Type B pancreatic cell (in vitro differentiated cells): ENCODE data around the gene MRPL34. TPM values are rescaled to one million over a fixed set of nuclear protein-coding genes. Genes with fewer than 3 reads are reported as not detected.

Experiments
- DNase-seq: peaks from one replicate; pipeline ENCODE4 v3.0.0; 2021; ENCODE audit warnings: mixed read lengths; ENCODE audit not compliant: unreplicated experiment; ENCODE audit errors: extremely low spot score
- H3K27ac Mint-ChIP-seq: 2 replicates; pipeline ENCODE4 v1.8.0; 2021; ENCODE audit warnings: mild to moderate bottlenecking, mixed read lengths
- H3K27me3 Mint-ChIP-seq: 2 replicates; pipeline ENCODE4 v1.8.0; 2021; ENCODE audit warnings: mixed read lengths
- H3K36me3 Mint-ChIP-seq: 2 replicates; pipeline ENCODE4 v1.8.0; 2021; ENCODE audit warnings: mixed read lengths
- H3K4me1 Mint-ChIP-seq: one replicate; pipeline ENCODE4 v1.8.0; 2021; ENCODE audit warnings: mixed read lengths; ENCODE audit not compliant: unreplicated experiment
- H3K4me3 Mint-ChIP-seq: 2 replicates; pipeline ENCODE4 v1.8.0; 2021; ENCODE audit warnings: mild to moderate bottlenecking, mixed read lengths
- H3K9me3 Mint-ChIP-seq: 2 replicates; pipeline ENCODE4 v1.8.0; 2021; ENCODE audit warnings: mixed read lengths
- total RNA-seq: library from RNA; stranded (reverse); gene quantifications from 2 replicates; pipeline ENCODE4 v1.2.1, GENCODE V29; 2021; ENCODE audit warnings: low replicate concordance
- TF ChIP-seq, protein P1 (sequence below): fragments of 200-600 bp; sonication (generic); conservative IDR thresholded peaks from 2 replicates; pipeline ENCODE4 v1.5.0; 2021; ENCODE audit warnings: antibody characterized with exemption, mild to moderate bottlenecking

MRPL34 gene
- total RNA-seq, 1 donor from 2014 or later, result 79.2 TPM

DNA sequence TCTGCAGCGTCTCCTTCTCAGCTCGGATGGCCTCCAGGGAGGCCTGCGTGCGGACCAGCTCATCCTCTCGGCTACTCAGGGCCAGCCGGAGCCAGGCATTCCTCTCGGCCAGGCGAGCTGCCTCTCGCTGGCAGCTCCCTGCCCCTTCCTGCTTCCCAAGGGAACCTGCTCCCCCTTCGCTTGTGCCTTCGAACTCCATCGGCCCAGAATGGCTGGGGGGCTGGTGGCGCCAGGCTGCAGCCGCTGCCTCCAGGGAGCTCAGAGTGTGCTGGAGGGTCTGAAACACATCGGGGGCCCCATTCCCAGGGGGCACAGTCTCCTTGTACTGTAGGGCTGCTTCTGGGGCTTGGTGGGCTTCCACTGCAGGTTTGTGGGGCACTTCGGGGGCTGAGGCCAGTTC lies 43.1 kb upstream of the MRPL34 start:
- Mint-ChIP-seq H3K4me1 (peaks cover 17% of the 10 kb centered on the region), H3K9me3 (peaks cover 6% of the 10 kb centered on the region), H3K36me3 (peaks cover 4% of the 10 kb centered on the region), H3K4me3 (no peak overlapping the region), H3K27ac (no peak overlapping the region), H3K27me3 (peaks cover 6% of the 10 kb centered on the region)
- TF ChIP-seq, protein P1, sequence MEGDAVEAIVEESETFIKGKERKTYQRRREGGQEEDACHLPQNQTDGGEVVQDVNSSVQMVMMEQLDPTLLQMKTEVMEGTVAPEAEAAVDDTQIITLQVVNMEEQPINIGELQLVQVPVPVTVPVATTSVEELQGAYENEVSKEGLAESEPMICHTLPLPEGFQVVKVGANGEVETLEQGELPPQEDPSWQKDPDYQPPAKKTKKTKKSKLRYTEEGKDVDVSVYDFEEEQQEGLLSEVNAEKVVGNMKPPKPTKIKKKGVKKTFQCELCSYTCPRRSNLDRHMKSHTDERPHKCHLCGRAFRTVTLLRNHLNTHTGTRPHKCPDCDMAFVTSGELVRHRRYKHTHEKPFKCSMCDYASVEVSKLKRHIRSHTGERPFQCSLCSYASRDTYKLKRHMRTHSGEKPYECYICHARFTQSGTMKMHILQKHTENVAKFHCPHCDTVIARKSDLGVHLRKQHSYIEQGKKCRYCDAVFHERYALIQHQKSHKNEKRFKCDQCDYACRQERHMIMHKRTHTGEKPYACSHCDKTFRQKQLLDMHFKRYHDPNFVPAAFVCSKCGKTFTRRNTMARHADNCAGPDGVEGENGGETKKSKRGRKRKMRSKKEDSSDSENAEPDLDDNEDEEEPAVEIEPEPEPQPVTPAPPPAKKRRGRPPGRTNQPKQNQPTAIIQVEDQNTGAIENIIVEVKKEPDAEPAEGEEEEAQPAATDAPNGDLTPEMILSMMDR, result no peak
- no peak for DNase-seq

DNA sequence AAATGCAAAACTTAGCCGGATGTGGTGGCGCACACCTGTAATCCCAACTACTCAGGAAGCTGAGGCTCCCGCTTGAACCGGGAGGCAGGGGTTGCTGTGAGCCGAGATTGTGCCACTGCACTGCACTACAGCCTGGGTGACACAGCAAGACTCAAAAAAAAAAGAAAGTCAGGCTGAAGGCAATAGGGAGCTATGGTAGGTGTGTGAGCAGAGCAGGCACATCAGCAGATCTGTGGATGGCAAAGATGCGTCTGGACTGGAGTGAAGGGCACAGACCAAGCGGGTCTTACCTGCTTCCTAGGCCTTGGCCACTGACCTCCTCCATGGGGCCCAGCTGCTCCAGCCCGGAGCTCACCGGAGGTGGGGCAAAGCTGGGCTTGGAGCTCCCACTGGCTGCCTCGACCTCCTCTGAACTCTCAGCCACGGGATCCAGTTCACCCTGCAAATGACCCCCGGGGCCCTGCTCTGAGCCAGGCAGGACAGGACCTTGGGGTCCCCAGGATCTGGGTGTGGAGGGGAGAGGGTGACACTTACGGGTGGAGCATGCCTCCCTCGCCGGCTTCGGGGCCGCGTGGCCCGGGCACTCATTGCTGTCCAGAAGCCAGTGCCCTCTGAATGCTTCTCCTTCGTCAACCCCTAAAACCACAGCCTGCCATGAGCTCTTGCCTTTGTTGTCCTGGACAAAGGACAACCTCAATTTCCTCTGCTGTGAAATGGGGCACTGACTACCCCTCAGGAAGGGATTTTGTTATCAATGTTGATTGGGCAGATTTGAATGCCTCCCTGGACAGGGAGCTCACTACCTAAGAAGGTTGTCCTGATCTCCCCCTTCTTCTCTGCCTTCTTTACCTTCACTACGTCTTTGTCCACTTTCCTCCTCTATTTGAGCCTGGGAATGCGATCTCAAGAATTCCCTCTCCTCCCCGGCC lies 41.7 kb upstream of the MRPL34 start:
- Mint-ChIP-seq H3K27ac (no peak overlapping the region), H3K27me3 (peaks cover 6% of the 10 kb centered on the region), H3K4me1 (peaks cover 17% of the 10 kb centered on the region), H3K4me3 (no peak overlapping the region), H3K36me3 (peaks cover 4% of the 10 kb centered on the region), H3K9me3 (peaks cover 6% of the 10 kb centered on the region)
- TF ChIP-seq, protein P1, result no peak
- DNase-seq, result no peak

DNA sequence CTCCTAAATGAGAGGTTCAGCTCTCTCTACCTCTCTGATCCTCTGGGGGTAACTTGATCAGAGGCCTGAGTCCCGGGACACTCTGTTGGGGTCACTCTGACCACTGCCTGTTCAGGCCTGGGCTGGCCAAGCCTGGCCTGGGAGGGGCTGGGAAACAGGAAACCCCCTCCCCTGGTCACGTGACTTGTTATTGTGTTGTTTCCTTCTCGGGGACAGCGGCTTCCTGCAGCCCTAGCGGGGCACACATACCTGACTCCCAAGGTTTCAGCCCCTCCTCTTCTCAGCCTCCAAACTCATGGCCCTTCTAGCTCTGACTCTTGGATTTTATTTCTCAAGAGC lies 41.1 kb upstream of the MRPL34 start, which contains the start of gene USHBP1:
TSS of gene USHBP1 (minus strand) at position 105 of the 339 bp plus-strand sequence. CDS start 446 bp downstream, outside the sequence.
- peaks cover 6% of the 10 kb centered on the region for H3K9me3 Mint-ChIP-seq
- H3K27me3 Mint-ChIP-seq, result peaks cover 6% of the 10 kb centered on the region
- H3K27ac Mint-ChIP-seq, result no peak within 1 kb of the TSS
- peaks cover 17% of the 10 kb centered on the region for H3K4me1 Mint-ChIP-seq
- no peak within 1 kb of the TSS for H3K4me3 Mint-ChIP-seq
- H3K36me3 Mint-ChIP-seq, result peaks cover 4% of the 10 kb centered on the region
- DNase-seq, result no peak
- TF ChIP-seq, protein P1, result no peak

DNA sequence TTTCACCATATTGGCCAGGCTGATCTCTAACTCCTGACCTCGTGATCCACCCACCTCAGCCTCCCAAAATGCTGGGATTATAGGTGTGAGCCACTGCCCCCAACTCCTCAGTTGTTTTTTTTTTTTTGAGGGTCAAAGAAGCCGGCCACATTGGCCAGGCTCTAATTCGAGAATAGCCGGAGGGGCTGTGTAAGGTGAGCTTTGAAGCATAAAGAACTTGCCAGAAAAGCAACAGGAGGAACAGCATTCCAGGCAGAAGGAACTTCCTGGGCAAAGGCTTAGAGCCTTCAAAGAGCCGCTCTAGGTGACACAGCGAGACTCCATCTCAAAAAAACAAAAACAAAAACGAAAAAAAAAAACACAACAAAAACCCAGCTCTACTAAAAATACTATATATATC lies 39.6 kb upstream of the MRPL34 start:
- peaks cover 3% of the 10 kb centered on the region for H3K27me3 Mint-ChIP-seq
- DNase-seq, result no peak
- peak overlapping the region; percentile 80 for H3K27ac Mint-ChIP-seq
- TF ChIP-seq, protein P1, result no peak
- H3K4me1 Mint-ChIP-seq, result peaks cover 12% of the 10 kb centered on the region
- H3K36me3 Mint-ChIP-seq, result peaks cover 4% of the 10 kb centered on the region
- H3K9me3 Mint-ChIP-seq, result peaks cover 6% of the 10 kb centered on the region
- H3K4me3 Mint-ChIP-seq, result no peak overlapping the region

DNA sequence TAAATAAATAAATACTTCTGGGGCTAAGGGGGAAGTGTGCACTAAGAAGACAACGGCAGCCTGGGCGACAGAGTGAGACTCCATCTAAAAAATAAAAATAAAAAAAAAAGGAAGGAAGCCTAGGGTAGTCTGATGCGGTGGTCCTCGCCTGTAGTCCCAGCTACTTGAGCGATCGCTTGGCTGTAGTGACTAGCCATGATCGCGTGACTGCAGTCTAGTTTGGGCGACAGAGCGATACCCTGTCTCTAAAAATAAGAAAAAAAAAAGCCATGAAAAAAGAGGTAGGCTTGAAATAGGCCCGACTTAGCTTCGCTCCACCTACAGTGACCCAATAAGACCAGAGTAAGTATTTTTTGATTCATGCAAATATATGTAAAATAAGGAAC lies 39.1 kb upstream of the MRPL34 start:
- H3K27ac Mint-ChIP-seq, result peak overlapping the region; percentile 96
- no peak for DNase-seq
- H3K36me3 Mint-ChIP-seq, result peaks cover 4% of the 10 kb centered on the region
- peaks cover 3% of the 10 kb centered on the region for H3K27me3 Mint-ChIP-seq
- H3K9me3 Mint-ChIP-seq, result peaks cover 6% of the 10 kb centered on the region
- peak overlapping the region; percentile 87 for H3K4me3 Mint-ChIP-seq
- TF ChIP-seq, protein P1, result no peak
- H3K4me1 Mint-ChIP-seq, result peaks cover 11% of the 10 kb centered on the region
